Coronary artery (tissue), 2 donors: Measurements from ENCODE around the gene TRRAP.
A peak's percentile ranks its signal among the peaks of the same experiment; 100 is the strongest.

Source experiments
- DNase-seq: peaks from one replicate; pipeline ENCODE4 v3.0.0-alpha.2; 2017; ENCODE audit warnings: low spot score
- H3K27ac ChIP-seq, 2 donors: fragments of 200-600 bp; sonication (generic); one replicate each; pipeline ENCODE4 v1.5.1; 2016 to 2019
- H3K4me3 ChIP-seq: fragments of 200-600 bp; sonication (generic); 2 replicates; pipeline ENCODE4 v1.5.1; 2016; ENCODE audit warnings: mild to moderate bottlenecking, moderate library complexity
- CTCF ChIP-seq: fragments of 200-600 bp; sonication (generic); IDR thresholded peaks from one replicate; pipeline ENCODE4 v1.5.1; 2019; ENCODE audit warnings: antibody characterized with exemption

The TRRAP gene

GRCh38 chr7:99020413-99020715 is 142.0 kb downstream of the TRRAP start:
- Histone ChIP-seq H3K27ac (no peak overlapping the region), H3K4me3 (no peak overlapping the region)
- DNase-seq: no peak
- no peak for TF ChIP-seq CTCF

GRCh38 chr7:99021941-99022560 is 143.7 kb downstream of the TRRAP start:
- peak overlapping the region in 1 of 2 donors; percentile 23 for H3K27ac ChIP-seq
- DNase-seq: peak; percentile 24

GRCh38 chr7:99024066-99024465 is 145.7 kb downstream of the TRRAP start:
- no peak overlapping the region for H3K4me3 ChIP-seq
- no peak for TF ChIP-seq CTCF
- DNase-seq: no peak
- peak overlapping the region in 1 of 2 donors; percentile 34 for H3K27ac ChIP-seq

More at GRCh38 chr7:99021941-99022560, 143.7 kb downstream of the TRRAP start:
- no peak overlapping the region for H3K4me3 ChIP-seq
- no peak for TF ChIP-seq CTCF

- Histone ChIP-seq H3K4me3 (no peak overlapping the region), H3K27ac (no peak overlapping the region)
- TF ChIP-seq CTCF: no peak
- DNase-seq: peak; percentile 24
These were observed 148.9 kb downstream of the TRRAP start for GRCh38 chr7:99027241-99027640.

GRCh38 chr7:99027841-99028240 is 149.5 kb downstream of the TRRAP start:
- peak overlapping the region in 1 of 2 donors; percentile 95 for H3K27ac ChIP-seq
- no peak overlapping the region for H3K4me3 ChIP-seq
- TF ChIP-seq CTCF: no peak
- peak; percentile 69 for DNase-seq

GRCh38 chr7:99028261-99028973 is 150.1 kb downstream of the TRRAP start:
- TF ChIP-seq CTCF: no peak
- Histone ChIP-seq H3K4me3 (no peak overlapping the region), H3K27ac (peak overlapping the region in 1 of 2 donors; percentile 95)
- DNase-seq: no peak
